OCI-LY7 (cell line): ENCODE measurements around the gene ASIC2.

Source experiments
- CTCF ChIP-seq: fragments of 200-600 bp; sonication (generic); conservative IDR thresholded peaks from 2 replicates; pipeline ENCODE4 v1.5.1; 2014; ENCODE audit warnings: mild to moderate bottlenecking, antibody characterized with exemption, low read length, moderate library complexity, mixed read lengths
- EZH2phosphoT487 ChIP-seq: fragments of 200-600 bp; sonication (generic); IDR thresholded peaks from 2 replicates; pipeline ENCODE4 v1.6.1; 2018; ENCODE audit warnings: low read depth, borderline replicate concordance, mild to moderate bottlenecking, mixed run types, antibody characterized with exemption, low read length, moderate library complexity, mixed read lengths

- no peak for TF ChIP-seq CTCF
- TF ChIP-seq EZH2phosphoT487, result no peak
Measured at GRCh38 chr17:33152783-33153182, 140.3 kb downstream of the ASIC2 start.
